Astrocyte of the cerebellum (primary cell): ENCODE measurements around the gene ACAP2.
A peak's percentile ranks its signal among the peaks of the same experiment; 100 is the strongest.

Experiments used
- DNase-seq: peaks from one replicate; pipeline ENCODE4 v3.0.0-alpha.2; 2011; ENCODE audit warnings: low read depth
- H3K4me3 ChIP-seq: 2 replicates; pipeline ENCODE4 v1.5.1; 2011; ENCODE audit warnings: mild to moderate bottlenecking, low read depth, low read length, moderate library complexity
- CTCF ChIP-seq: IDR thresholded peaks from 2 replicates; pipeline ENCODE4 v1.5.1; 2012; ENCODE audit warnings: low read length, low read depth, moderate library complexity, mild to moderate bottlenecking; ENCODE audit errors: missing control alignments
- in situ Hi-C: cut with HindIII; loops from 2 replicates; pipeline ENCODE4 v1.10.0; 2017; ENCODE audit warnings: low sequenced_read_pairs

The ACAP2 gene

GRCh38 chr3:195352895-195353488 is 89.8 kb downstream of the ACAP2 start:
- H3K4me3 ChIP-seq: no peak overlapping the region
- no peak for TF ChIP-seq CTCF
- in situ Hi-C loops: no loop called here
- DNase-seq: peak; percentile 2

GRCh38 chr3:195348426-195349115 is 94.2 kb downstream of the ACAP2 start:
- TF ChIP-seq CTCF: no peak
- H3K4me3 ChIP-seq: no peak overlapping the region
- no peak for DNase-seq
- in situ Hi-C loops: no loop called here

GRCh38 chr3:195337747-195338146 is 105.1 kb downstream of the ACAP2 start:
- DNase-seq: no peak
- no peak overlapping the region for H3K4me3 ChIP-seq
- in situ Hi-C loops: no loop called here
- TF ChIP-seq CTCF: no peak

- in situ Hi-C loops: no loop called here
- no peak for DNase-seq
- TF ChIP-seq CTCF: no peak
- H3K4me3 ChIP-seq: no peak overlapping the region
Observed at GRCh38 chr3:195334967-195335366, 107.9 kb downstream of the ACAP2 start.

GRCh38 chr3:195319060-195319459 is 123.8 kb downstream of the ACAP2 start:
- H3K4me3 ChIP-seq: no peak overlapping the region
- in situ Hi-C loops: no loop called here
- no peak for TF ChIP-seq CTCF
- DNase-seq: no peak

- in situ Hi-C loops: no loop called here
- DNase-seq: no peak
- no peak for TF ChIP-seq CTCF
- H3K4me3 ChIP-seq: no peak overlapping the region
Observed at GRCh38 chr3:195312714-195313113, 130.1 kb downstream of the ACAP2 start.
